HG02870 (cell line): Measurements from ENCODE around the gene MMP23B.
A peak's percentile ranks its signal among the peaks of the same experiment; 100 is the strongest.
"Not testable (repeated sequence)": the region's sequence is repeated elsewhere in the genome, so short reads cannot be mapped to it uniquely, and the experiment has no call there.

Experiments
- ATAC-seq: cut with Tn5 transposase; IDR thresholded peaks from one replicate; pipeline ENCODE4 v1.9.1; 2021; ENCODE audit warnings: mild to moderate bottlenecking, moderate library complexity; ENCODE audit not compliant: unreplicated experiment

The MMP23B gene

DNA sequence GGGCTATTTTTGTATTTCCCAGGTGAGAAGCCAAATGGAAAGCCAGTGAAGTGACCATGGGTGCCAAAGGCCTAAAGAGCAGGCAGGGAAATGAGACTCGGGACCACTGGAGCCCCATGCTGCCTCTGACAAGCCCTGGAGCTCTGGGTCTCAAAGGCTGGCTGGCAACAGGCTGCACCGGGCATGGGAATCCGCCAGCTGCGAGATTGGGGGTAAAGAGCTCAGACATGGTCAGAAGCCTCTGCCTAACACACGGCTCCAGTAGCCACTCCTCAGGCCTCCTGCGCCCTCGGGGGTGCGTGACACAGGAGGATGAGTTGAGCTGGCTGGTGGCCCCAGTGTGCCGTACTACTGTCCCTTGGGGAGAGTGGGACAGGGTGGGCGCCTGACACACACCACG, 32.3 kb downstream of the MMP23B start:
- not testable (repeated sequence) for ATAC-seq

- no peak for ATAC-seq
These were observed 33.2 kb downstream of the MMP23B start for GRCh38 chr1:1664941-1665814.

DNA sequence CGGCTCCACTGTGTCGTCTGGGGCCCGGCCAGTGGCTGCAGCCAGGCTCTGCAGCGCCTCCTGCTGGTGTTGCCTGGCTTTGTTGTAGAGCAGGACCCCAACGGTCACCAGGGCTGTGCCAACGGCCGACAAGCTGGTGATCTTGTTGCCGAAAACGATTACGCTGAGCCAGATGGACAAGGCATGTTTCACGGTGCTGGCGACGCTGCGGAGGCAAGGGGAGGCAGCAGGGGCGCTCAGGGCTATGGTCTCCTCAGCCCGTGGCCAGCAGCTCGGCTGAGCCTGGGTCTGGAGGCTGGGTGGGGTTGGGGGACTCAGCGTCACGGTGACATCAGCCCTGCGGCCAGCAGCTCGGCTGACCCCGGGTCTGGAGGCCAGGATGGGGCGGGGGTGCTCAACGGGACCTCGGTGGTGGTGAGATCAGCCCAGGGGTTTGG, 33.9 kb downstream of the MMP23B start:
- ATAC-seq, result no peak

DNA sequence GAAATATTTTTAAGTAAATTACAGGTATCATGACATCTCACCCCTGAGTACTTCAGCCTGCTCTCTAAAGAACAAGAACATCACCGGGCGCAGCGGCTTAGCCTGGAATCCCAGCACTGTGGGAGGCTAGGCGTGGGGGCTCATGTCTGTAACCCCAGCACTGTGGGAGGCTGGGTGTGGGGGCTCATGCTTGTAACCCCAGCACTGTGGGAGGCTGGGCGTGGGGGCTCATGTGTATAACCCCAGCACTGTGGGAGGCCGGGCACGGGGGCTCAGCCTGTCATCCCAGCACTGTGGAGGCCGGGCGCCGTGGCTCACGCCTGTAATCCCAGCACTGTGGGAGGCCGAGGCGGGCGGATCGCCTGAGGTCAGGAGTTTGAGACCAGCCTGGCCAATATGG, 34.6 kb downstream of the MMP23B start:
- no peak for ATAC-seq

- no peak for ATAC-seq
These were observed 37.8 kb downstream of the MMP23B start for GRCh38 chr1:1669468-1670440.

GRCh38 chr1:1670866-1671265, 38.9 kb downstream of the MMP23B start:
- ATAC-seq, result no peak

GRCh38 chr1:1671365-1672119, 39.6 kb downstream of the MMP23B start:
- no peak for ATAC-seq

- no peak for ATAC-seq
These were observed 40.4 kb downstream of the MMP23B start for GRCh38 chr1:1672181-1672965.

GRCh38 chr1:1674806-1675205, 42.8 kb downstream of the MMP23B start:
- not testable (repeated sequence) for ATAC-seq

DNA sequence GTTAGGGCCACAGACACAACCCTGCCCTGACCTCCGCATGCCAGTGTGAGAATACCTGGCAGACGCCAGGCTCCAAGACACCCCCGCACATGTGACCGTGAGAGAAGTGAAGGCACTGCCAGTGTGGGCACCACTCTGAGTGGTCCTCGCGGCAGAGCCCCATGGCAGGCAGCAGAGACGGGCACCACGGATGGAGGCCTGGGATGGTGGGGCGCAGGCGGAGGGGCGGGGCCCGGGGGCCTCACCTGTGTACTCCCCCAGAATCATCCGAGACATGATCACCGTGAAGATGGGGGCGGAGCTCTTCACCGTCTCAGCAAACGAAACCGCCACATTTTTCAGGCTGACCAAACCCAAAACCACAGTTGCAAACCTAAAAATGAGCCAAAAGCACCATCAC, 43.2 kb downstream of the MMP23B start:
- ATAC-seq, result not testable (repeated sequence)

- not testable (repeated sequence) for ATAC-seq
These were observed 44.1 kb downstream of the MMP23B start for GRCh38 chr1:1676087-1676486.

GRCh38 chr1:1677718-1678580, 46.0 kb downstream of the MMP23B start:
- peak; percentile 50 for ATAC-seq

DNA sequence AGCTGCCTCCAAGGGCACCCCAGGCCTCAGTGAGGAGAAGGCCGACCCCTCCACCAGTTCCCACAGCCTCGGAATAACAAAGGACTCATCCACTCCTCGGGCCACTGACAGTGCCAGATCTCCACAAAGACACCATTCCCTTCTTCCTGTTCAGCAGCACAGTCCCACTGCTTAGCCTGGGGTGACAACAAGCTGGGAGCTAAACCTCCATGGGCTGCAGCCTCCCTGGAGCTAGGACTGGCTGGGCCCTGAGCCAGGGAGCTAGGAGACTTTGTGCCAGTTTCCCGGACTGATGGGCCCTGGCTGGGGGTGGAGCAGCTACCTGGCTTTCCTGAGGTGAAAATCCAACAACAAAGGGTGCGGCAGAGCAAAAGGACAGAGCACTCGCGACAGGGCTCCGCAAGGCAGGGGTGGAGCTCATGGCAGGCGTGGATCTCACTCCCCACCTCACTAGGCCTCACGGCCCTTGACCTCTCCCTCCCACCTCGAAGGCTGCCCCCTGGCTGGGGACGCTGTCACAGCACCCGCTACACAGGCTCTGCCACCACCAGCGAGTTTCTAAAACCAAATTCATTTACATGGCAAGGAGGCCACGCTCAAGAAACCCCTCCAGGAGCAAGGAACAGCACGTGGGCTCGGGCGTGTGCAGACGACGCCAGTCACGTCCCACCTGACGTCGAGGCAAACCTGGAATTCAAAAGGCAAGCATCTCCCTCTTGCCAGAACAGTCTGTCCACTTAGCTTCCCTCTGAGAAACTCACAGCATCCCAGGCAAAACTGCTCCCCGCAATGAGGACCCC, 46.8 kb downstream of the MMP23B start:
- ATAC-seq, result no peak

DNA sequence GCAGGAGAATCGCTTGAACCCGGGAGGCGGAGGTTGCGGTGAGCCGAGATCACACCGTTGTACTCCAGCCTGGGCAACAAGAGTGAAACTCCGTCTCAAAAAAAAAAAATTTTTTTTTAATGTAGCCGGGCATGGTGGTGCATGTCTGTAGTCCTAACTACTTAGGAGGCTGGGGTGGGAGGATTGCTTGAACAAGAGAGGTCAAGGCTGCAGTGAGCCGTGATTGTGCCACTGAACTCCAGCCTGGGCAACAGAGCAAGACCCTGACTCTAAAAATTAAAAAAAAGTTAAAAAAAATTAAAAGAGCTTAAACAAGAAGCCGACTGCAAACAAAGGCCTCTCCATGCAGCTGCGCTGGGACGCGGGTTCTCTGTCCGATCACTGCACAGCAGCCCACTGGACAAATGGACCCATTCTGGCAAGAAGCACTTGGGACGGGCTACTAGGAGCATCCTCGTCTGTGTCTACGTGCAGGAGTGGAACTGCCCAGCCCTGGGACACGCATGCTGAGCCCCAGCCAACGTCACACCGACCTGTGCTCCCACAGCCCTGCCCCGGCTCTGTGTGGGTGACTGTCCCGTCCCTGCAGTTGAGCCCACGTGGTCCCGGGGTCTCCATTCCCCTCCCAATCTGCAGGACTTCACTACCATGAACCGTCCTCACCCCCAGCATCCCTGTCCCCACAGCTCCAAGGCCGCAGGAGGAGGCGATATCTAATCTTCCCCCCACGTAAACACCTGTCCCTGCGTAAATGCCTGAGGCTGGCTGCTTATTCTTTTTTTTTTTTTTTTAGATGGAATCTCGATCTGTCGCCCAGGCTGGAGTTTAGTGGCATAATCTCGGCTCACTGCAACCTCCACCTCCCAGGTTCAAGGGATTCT, 48.3 kb downstream of the MMP23B start:
- no peak for ATAC-seq

DNA sequence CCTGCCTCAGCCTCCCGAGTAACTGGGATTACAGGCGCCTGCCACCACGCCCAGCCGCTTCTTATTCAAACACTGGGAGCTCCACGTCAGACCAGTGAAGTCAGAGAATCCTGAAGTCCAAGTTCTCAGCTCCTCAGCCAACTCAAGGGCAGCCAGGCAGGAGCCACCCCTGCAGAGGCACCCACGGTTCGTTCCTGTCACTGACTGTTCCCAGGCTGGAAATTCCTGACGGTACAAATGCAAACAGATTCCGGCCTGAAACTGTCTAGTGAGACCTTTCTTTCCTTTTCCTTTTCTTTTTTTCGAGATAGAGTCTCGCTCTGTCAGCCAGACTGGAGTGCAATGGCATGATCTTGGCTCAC, 48.9 kb downstream of the MMP23B start:
- ATAC-seq, result no peak

- ATAC-seq, result no peak
These were observed 51.3 kb downstream of the MMP23B start for GRCh38 chr1:1683104-1683905.
